Retina (tissue), 1 donor: Measurements from ENCODE around the gene SIPA1L3.

Experiments used
- DNase-seq: peaks from one replicate; pipeline ENCODE4 v3.0.0-alpha.2; 2016

The SIPA1L3 gene

GRCh38 chr19:38164526-38164925 is 257.5 kb downstream of the SIPA1L3 start:
- no peak for DNase-seq

GRCh38 chr19:38165335-38165734 is 258.3 kb downstream of the SIPA1L3 start:
- no peak for DNase-seq

- no peak for DNase-seq
These were observed 261.6 kb downstream of the SIPA1L3 start for GRCh38 chr19:38168637-38169036.

GRCh38 chr19:38170334-38170733 is 263.3 kb downstream of the SIPA1L3 start:
- DNase-seq, result no peak

GRCh38 chr19:38172001-38172400 is 265.0 kb downstream of the SIPA1L3 start:
- no peak for DNase-seq

- DNase-seq, result peak; percentile 39
These were observed 266.5 kb downstream of the SIPA1L3 start for GRCh38 chr19:38173291-38174041.

GRCh38 chr19:38175422-38175821 is 268.4 kb downstream of the SIPA1L3 start:
- DNase-seq, result no peak

GRCh38 chr19:38180071-38180470 is 273.1 kb downstream of the SIPA1L3 start:
- DNase-seq, result no peak

- no peak for DNase-seq
These were observed 275.7 kb downstream of the SIPA1L3 start for GRCh38 chr19:38182536-38183210.

- peak; percentile 77 for DNase-seq
These were observed 276.4 kb downstream of the SIPA1L3 start for GRCh38 chr19:38183251-38183897.

- no peak for DNase-seq
These were observed 277.8 kb downstream of the SIPA1L3 start for GRCh38 chr19:38184815-38185214.

GRCh38 chr19:38185562-38185961 is 278.6 kb downstream of the SIPA1L3 start:
- no peak for DNase-seq

- no peak for DNase-seq
These were observed 283.1 kb downstream of the SIPA1L3 start for GRCh38 chr19:38190061-38190460.

GRCh38 chr19:38190793-38191192 is 283.8 kb downstream of the SIPA1L3 start:
- no peak for DNase-seq

- DNase-seq, result no peak
These were observed 284.7 kb downstream of the SIPA1L3 start for GRCh38 chr19:38191747-38192146.

- DNase-seq, result no peak
These were observed 286.4 kb downstream of the SIPA1L3 start for GRCh38 chr19:38193445-38193844.

- no peak for DNase-seq
These were observed 287.2 kb downstream of the SIPA1L3 start for GRCh38 chr19:38194061-38194701.

GRCh38 chr19:38195237-38195636 is 288.2 kb downstream of the SIPA1L3 start:
- DNase-seq, result no peak

- DNase-seq, result no peak
These were observed 289.3 kb downstream of the SIPA1L3 start for GRCh38 chr19:38196245-38196837.

GRCh38 chr19:38196948-38197656 is 290.1 kb downstream of the SIPA1L3 start:
- no peak for DNase-seq

GRCh38 chr19:38197937-38198704 is 291.1 kb downstream of the SIPA1L3 start:
- no peak for DNase-seq

- DNase-seq, result no peak
These were observed 292.3 kb downstream of the SIPA1L3 start for GRCh38 chr19:38199340-38199739.
